ENCODE data around the gene FRK. TPM values are rescaled to one million over a fixed set of nuclear protein-coding genes. Genes with fewer than 3 reads are reported as not detected.
"Not testable (repeated sequence)": the region's sequence is repeated elsewhere in the genome, so short reads cannot be mapped to it uniquely, and the experiment has no call there.

The FRK gene
- total RNA-seq, 1 donor from 2014 or later: 8.4 TPM

DNA sequence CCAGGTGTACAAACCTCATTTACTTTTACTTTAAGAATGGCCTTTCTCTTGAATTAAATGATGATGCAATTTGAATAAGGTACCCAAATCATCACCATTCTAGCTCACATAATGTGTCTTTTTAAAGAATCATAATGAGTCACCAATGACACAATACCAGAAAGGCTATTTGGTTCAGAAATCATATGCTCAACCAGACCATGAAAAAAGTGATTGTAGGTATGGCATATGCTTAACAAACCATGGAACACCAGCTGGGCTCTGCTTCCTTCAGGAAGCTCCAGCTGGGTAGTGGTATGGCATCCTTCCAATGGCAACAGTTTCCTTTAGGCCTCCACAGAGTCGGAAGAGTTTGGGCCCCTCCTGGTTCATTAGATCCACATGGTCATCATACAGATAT, 128.2 kb downstream of the FRK start:
- H3K9me3 ChIP-seq: no peaks in the 10 kb centered on the region
- peaks cover 8 to 11% of the 10 kb centered on the region in 2 donors for H3K4me1 ChIP-seq
- H3K27me3 ChIP-seq: no peaks in the 10 kb centered on the region
- no peak for DNase-seq (ENCODE audit: low spot score in 2 of 2)
- intact Hi-C loops (cut with DNase I): loop anchor here (5.0 to 10.0 kb wide), 2 partner anchors 80 to 172 kb away; partner anchors contain the start of gene NT5DC1
- peak overlapping the region; percentile 82 to 89 for H3K27ac ChIP-seq
- H3K4me3 ChIP-seq: no peak overlapping the region
- H3K36me3 ChIP-seq: no peaks in the 10 kb centered on the region
- TF ChIP-seq, protein P1, sequence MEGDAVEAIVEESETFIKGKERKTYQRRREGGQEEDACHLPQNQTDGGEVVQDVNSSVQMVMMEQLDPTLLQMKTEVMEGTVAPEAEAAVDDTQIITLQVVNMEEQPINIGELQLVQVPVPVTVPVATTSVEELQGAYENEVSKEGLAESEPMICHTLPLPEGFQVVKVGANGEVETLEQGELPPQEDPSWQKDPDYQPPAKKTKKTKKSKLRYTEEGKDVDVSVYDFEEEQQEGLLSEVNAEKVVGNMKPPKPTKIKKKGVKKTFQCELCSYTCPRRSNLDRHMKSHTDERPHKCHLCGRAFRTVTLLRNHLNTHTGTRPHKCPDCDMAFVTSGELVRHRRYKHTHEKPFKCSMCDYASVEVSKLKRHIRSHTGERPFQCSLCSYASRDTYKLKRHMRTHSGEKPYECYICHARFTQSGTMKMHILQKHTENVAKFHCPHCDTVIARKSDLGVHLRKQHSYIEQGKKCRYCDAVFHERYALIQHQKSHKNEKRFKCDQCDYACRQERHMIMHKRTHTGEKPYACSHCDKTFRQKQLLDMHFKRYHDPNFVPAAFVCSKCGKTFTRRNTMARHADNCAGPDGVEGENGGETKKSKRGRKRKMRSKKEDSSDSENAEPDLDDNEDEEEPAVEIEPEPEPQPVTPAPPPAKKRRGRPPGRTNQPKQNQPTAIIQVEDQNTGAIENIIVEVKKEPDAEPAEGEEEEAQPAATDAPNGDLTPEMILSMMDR (IDR thresholded peaks at IDR 0.05): no peak

DNA sequence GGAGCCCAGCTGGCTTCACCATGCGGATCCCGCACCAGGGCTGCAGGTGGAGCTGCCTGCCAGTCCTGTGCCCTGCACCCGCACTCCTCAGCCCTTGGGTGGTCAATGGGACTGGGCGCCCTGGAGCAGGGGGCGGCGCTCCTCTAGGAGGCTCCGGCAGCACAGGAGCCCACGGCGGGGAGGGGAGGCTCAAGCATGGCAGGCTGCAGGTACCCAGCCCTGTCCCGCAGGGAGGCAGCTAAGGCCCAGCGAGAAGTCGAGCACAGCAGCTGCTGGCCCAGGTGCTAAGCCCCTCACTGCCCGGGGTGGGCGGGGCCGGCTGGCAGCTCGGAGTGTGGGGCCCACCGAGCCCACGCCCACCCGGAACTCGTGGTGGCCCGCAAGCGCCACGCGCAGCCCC, 132.7 kb downstream of the FRK start:
- H3K27me3 ChIP-seq; DNase-seq (ENCODE audit: low spot score in 2 of 2); H3K4me3 ChIP-seq; H3K9me3 ChIP-seq; H3K36me3 ChIP-seq; H3K27ac ChIP-seq; intact Hi-C loops (cut with DNase I): not testable (repeated sequence)
- H3K4me1 ChIP-seq: peaks cover 0 to 11% of the 10 kb centered on the region in 2 donors

DNA sequence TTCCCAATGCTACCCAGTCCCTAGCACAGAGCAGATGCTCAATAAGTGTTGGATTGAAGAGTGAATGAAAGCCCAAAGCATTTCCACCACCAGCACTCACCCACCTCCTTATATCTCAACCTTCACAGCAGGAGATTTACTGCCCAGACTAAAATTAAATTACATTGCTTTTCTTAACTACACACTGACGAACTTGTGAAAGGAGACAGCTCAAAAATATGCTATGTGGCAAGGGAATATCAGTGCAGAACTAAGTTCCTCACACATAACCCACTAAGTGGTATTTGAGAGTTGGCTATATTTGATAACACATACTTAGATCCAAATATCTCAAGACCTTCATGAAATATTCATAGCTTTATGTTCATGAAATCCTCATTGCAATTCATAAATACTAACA, 137.7 kb downstream of the FRK start:
- intact Hi-C loops (cut with DNase I): no loop called here
- no peak for DNase-seq (ENCODE audit: low spot score in 2 of 2)
- Histone ChIP-seq H3K4me3 (no peak overlapping the region), H3K27me3 (no peaks in the 10 kb centered on the region), H3K4me1 (peaks cover 0 to 28% of the 10 kb centered on the region in 2 donors), H3K27ac (peak overlapping the region; percentile 53 to 72), H3K9me3 (no peaks in the 10 kb centered on the region), H3K36me3 (no peaks in the 10 kb centered on the region)
- TF ChIP-seq, protein P1 (IDR thresholded peaks at IDR 0.05): no peak

DNA sequence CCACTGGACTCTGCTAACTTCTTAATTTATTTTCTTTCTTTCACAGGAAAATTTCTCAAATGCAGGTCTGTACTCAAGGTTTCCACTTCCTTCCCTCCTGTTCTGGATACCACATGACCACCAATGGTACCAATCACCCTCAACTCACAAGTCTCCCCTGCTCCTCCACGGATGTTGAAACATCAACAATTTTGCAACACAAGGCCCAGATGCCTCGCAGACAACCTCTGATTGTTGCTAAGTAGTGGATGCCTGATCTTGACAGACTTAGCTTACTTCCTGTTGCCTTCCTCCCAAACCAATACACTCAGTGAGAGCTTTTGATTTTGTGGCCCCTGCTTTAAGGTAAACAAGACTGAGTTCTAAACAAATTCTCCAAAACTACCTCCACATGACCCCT, 146.6 kb downstream of the FRK start:
- Histone ChIP-seq H3K27ac (no peak overlapping the region), H3K4me3 (no peak overlapping the region), H3K4me1 (no peaks in the 10 kb centered on the region), H3K9me3 (no peaks in the 10 kb centered on the region), H3K27me3 (no peaks in the 10 kb centered on the region), H3K36me3 (no peaks in the 10 kb centered on the region)
- DNase-seq (ENCODE audit: low spot score in 2 of 2): no peak
- intact Hi-C loops (cut with DNase I): no loop called here
- TF ChIP-seq, protein P1 (IDR thresholded peaks at IDR 0.05): no peak

DNA sequence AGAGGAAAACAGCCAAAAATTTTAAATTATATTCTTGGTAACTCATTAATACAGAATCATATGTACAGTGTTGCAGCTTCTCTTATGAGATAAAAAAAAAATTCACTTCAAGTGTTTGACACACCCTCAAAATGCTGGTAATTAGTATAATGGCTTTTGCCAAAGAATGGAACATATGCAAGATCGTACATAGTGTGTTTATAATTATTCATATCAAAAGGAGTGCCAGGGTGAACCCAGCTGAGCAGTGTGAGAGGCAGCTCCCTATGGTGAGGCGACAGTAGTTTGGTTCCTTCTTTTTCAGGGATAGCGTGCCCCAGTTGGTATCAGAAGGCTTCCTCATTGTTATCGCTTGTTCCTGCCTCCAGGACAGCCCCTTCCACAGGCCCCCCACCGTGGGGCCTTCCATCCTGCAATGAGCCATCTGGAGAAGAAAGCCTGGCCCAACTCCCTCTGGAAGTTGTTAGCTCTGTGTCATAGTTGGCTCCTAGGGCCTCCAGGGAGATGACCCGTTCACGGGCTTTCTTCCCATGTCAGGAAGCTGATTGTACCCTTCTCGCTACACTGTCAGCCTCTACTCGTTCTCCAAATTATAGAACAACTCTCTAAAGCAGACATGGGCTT, 150.7 kb downstream of the FRK start:
- no peak overlapping the region for H3K4me3 ChIP-seq
- H3K9me3 ChIP-seq: no peaks in the 10 kb centered on the region
- H3K4me1 ChIP-seq: no peaks in the 10 kb centered on the region
- H3K27ac ChIP-seq: no peak overlapping the region
- H3K36me3 ChIP-seq: no peaks in the 10 kb centered on the region
- intact Hi-C loops (cut with DNase I): no loop called here
- TF ChIP-seq, protein P1 (IDR thresholded peaks at IDR 0.05): no peak
- H3K27me3 ChIP-seq: no peaks in the 10 kb centered on the region
- no peak for DNase-seq (ENCODE audit: low spot score in 2 of 2)

DNA sequence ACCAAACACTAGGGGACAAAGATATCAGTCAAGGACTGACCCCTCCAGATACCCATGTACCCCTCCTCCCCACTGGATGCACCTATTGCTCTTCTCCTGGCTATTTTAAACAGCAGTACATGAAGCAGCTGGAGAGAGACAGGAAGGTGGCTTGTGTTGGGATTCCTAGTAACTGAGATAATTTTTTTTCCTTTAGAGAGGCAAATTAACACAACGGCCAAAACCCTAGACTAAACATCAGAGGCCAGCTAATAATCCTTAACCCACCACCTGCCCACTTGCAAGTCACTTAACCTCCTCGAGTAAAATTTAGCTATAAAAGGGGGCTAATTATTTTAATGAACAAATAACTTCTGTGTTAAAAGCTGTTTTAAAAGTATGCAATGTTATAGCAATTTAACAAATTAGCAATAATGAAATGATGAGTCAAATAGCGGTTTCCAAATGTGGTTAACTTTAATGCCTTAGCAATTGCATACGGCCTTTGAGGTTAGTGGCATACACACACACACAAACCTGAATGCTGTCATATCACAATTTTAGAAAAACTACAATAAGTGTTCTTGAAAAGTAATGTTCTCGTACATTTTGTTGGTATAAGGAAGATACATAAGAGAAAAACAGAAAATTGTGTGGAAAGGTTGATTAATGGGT, 151.7 kb downstream of the FRK start:
- DNase-seq (ENCODE audit: low spot score in 2 of 2): no peak

More for the DNA sequence above, 151.7 kb downstream of the FRK start:
- Histone ChIP-seq H3K4me3 (no peak overlapping the region), H3K27ac (no peak overlapping the region), H3K36me3 (no peaks in the 10 kb centered on the region), H3K27me3 (no peaks in the 10 kb centered on the region), H3K4me1 (no peaks in the 10 kb centered on the region), H3K9me3 (no peaks in the 10 kb centered on the region)
- intact Hi-C loops (cut with DNase I): no loop called here
- TF ChIP-seq, protein P1 (IDR thresholded peaks at IDR 0.05): no peak
